Activated naive CD8-positive, alpha-beta T cell treated with anti-CD3 and anti-CD28 coated beads for 36 hours (primary cell): ENCODE measurements around the gene EEF2K. TPM values are rescaled to one million over a fixed set of nuclear protein-coding genes. Genes with fewer than 3 reads are reported as not detected.
"Not testable (repeated sequence)": the region's sequence is repeated elsewhere in the genome, so short reads cannot be mapped to it uniquely, and the experiment has no call there.

Experiments used
- DNase-seq: peaks from one replicate; pipeline ENCODE4 v3.0.0; 2021
- H3K27ac Mint-ChIP-seq: one replicate; pipeline ENCODE4 v1.8.0; 2022; ENCODE audit warnings: mild to moderate bottlenecking, moderate library complexity, mixed read lengths
- H3K27me3 Mint-ChIP-seq: one replicate; pipeline ENCODE4 v1.8.0; 2022; ENCODE audit warnings: mild to moderate bottlenecking, mixed read lengths
- H3K36me3 Mint-ChIP-seq: one replicate; pipeline ENCODE4 v1.8.0; 2021; ENCODE audit warnings: mild to moderate bottlenecking, mixed read lengths
- H3K4me1 Mint-ChIP-seq: one replicate; pipeline ENCODE4 v1.8.0; 2021; ENCODE audit warnings: mixed read lengths
- H3K4me3 Mint-ChIP-seq: one replicate; pipeline ENCODE4 v1.8.0; 2022; ENCODE audit warnings: mild to moderate bottlenecking, moderate library complexity, mixed read lengths
- H3K9me3 Mint-ChIP-seq: one replicate; pipeline ENCODE4 v1.8.0; 2022; ENCODE audit warnings: mixed read lengths
- total RNA-seq, 2 experiments: library from RNA; stranded (reverse); gene quantifications; one replicate each; pipeline ENCODE4 v1.2.3, GENCODE V29; 2021

Gene EEF2K
- 10 to 100 TPM; 28.9 to 32.5 TPM for total RNA-seq

DNA sequence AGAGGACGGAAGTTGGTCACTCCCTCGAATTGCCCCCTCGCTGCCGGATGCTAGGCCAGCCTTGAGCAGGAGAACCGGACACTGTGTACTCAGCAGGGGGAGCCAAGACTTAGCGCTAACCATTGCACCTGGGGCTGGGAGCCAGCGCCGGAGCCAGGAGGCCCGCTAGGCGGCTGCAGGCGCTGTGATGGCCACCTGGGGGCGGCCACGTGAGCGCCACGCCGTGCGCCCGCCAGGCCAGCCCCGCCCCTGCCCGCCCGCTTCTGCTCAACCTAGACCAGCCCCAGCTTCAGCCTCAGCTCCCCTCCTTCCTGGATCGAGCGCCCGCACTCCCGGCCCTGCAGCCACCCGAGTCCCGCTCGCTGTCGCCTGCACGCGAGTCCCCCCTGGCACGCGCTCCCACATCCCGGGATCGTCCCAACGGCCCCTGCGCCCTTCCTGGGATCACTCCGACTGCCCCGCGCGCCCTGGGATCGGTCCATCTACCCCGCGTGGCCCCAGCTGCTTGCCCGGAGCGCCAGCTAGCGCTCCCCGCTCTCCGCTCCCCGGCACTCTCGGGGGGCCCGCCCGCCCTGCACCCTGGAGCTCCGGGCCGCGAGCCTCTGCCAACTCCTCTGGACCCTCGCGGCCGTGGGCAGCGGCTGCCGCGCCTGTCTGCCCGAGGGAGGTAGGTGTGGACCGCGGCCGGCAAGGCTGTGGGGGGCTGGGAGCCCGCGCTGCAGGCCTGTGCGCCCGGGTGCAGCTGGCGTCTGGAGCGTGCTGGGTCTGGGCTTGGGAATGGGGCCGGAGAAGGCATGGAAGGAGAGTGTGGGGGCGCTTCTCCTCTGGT is at the start of gene EEF2K:
TSS of gene EEF2K (plus strand) at position 266 of the 829 bp plus-strand sequence. CDS start 19,452 bp downstream, outside the sequence.
- Mint-ChIP-seq H3K9me3 (peaks cover 4% of the 10 kb centered on the region), H3K4me1 (peaks cover 42% of the 10 kb centered on the region)

GRCh38 chr16:22161401-22161800 is 44.7 kb upstream of the EEF2K start:
- Mint-ChIP-seq H3K9me3 (no peaks in the 10 kb centered on the region), H3K4me1 (peaks cover 3% of the 10 kb centered on the region), H3K36me3 (no peaks in the 10 kb centered on the region), H3K4me3 (no peak overlapping the region), H3K27me3 (peaks cover 12% of the 10 kb centered on the region), H3K27ac (no peak overlapping the region)
- DNase-seq: no peak

More for the DNA sequence above, at the start of gene EEF2K:
- Mint-ChIP-seq H3K27me3 (no peaks in the 10 kb centered on the region), H3K36me3 (peaks cover 31% of the 10 kb centered on the region), H3K4me3 (peak within 1 kb of the TSS; percentile 88), H3K27ac (peak within 1 kb of the TSS; percentile 90)
- DNase-seq: peak; percentile 89

DNA sequence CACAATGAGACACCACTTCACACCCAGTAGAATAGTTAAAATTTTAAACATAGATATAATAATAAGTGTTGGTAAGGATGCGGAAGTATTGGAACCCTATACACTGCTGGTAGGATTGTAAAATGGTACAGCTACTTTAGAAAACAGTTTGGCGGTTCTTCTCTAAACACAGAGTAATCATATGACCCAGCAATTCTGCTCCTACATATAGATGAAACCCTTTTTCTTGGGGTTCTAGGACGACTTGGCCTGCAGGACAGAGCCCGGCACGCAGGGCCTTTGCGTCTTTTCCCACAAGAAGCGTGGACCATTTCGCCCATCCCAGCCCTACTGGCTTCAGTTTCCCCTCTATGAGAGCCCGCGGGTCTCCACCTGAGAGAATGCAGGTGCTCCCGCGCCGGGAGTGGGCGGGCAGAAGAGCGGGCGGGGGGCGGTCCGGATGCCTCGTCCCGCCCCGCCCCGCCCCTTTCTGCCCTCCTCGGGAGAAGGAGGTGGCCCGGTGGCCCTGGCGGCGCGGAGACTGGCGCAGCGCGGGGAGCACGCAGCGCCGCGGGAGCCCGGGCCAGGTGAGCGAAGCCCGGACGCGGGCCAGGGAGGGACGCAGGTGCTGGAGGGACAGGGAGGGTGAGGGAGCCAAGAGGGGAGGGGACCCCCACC is 44.0 kb upstream of the EEF2K start, which contains the start of gene SDR42E2:
TSS of gene SDR42E2 (plus strand) at position 508 of the 657 bp plus-strand sequence. CDS start 3,077 bp downstream, outside the sequence.
- peaks cover 12% of the 10 kb centered on the region for H3K27me3 Mint-ChIP-seq
- H3K9me3 Mint-ChIP-seq: no peaks in the 10 kb centered on the region
- peak; percentile 46 for DNase-seq
- H3K27ac Mint-ChIP-seq: no peak within 1 kb of the TSS
- peaks cover 3% of the 10 kb centered on the region for H3K4me1 Mint-ChIP-seq
- no peak within 1 kb of the TSS for H3K4me3 Mint-ChIP-seq
- no peaks in the 10 kb centered on the region for H3K36me3 Mint-ChIP-seq

GRCh38 chr16:22162656-22163009 is 43.4 kb upstream of the EEF2K start:
- H3K27ac Mint-ChIP-seq: no peak overlapping the region
- no peak overlapping the region for H3K4me3 Mint-ChIP-seq
- H3K36me3 Mint-ChIP-seq: no peaks in the 10 kb centered on the region
- DNase-seq: no peak
- H3K9me3 Mint-ChIP-seq: no peaks in the 10 kb centered on the region
- H3K4me1 Mint-ChIP-seq: peaks cover 3% of the 10 kb centered on the region
- peaks cover 12% of the 10 kb centered on the region for H3K27me3 Mint-ChIP-seq

- DNase-seq: no peak
- Mint-ChIP-seq H3K27ac (no peak overlapping the region), H3K27me3 (peaks cover 12% of the 10 kb centered on the region), H3K36me3 (no peaks in the 10 kb centered on the region), H3K4me3 (no peak overlapping the region), H3K4me1 (peaks cover 3% of the 10 kb centered on the region), H3K9me3 (no peaks in the 10 kb centered on the region)
These were observed 42.3 kb upstream of the EEF2K start for GRCh38 chr16:22163806-22164205.

- DNase-seq: no peak
- H3K27ac Mint-ChIP-seq: no peak overlapping the region
- peaks cover 12% of the 10 kb centered on the region for H3K27me3 Mint-ChIP-seq
- peaks cover 3% of the 10 kb centered on the region for H3K4me1 Mint-ChIP-seq
- no peaks in the 10 kb centered on the region for H3K36me3 Mint-ChIP-seq
- no peak overlapping the region for H3K4me3 Mint-ChIP-seq
- no peaks in the 10 kb centered on the region for H3K9me3 Mint-ChIP-seq
These were observed 41.6 kb upstream of the EEF2K start for GRCh38 chr16:22164482-22164881.

GRCh38 chr16:22165508-22166285 is 40.4 kb upstream of the EEF2K start:
- H3K27me3 Mint-ChIP-seq: peaks cover 12% of the 10 kb centered on the region
- no peak overlapping the region for H3K4me3 Mint-ChIP-seq
- peaks cover 3% of the 10 kb centered on the region for H3K4me1 Mint-ChIP-seq
- no peak for DNase-seq
- no peaks in the 10 kb centered on the region for H3K36me3 Mint-ChIP-seq
- H3K9me3 Mint-ChIP-seq: no peaks in the 10 kb centered on the region
- no peak overlapping the region for H3K27ac Mint-ChIP-seq

DNA sequence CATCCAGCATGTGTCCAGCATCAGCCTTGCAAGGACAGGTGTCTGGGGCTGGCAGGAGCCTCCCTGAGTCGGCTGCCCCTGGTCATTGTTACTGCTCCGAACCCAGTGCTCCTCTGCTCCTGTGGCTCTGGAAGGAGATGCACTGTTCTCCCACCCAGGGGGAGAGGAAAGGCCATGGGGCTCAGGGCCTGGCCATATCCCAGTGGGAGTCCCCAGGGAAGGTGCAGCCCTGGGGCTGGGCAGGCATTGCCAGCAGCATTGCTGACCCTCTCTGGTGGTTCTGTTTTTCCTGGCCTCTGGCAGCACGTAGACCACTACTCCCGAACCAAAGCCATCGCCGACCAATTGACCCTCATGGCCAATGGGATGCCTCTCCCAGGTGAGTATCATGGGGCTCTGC is 34.1 kb upstream of the EEF2K start:
- Mint-ChIP-seq H3K27me3 (no peaks in the 10 kb centered on the region), H3K36me3 (no peaks in the 10 kb centered on the region), H3K9me3 (no peaks in the 10 kb centered on the region), H3K4me3 (no peak overlapping the region), H3K27ac (no peak overlapping the region), H3K4me1 (no peaks in the 10 kb centered on the region)
- no peak for DNase-seq

DNA sequence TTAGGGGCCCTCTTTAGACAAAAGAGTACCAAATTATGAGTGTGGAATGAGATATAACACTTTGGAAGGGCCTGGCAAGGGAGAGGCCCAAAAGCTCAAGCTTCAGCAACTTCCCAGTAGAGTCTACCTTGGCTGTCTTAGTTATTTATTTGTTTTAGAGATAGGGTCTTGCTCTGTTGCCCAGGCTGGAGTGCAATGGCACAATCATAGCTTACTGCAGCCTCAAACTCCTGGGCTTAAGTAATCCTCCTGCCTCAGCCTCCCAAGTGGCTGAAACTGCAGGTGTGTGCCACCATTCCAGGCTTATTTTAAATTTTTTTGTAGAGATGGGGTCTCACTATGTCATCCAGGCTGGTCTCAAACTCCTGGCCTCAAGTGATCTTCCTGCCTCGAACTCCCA is 33.4 kb upstream of the EEF2K start:
- H3K27me3 Mint-ChIP-seq, H3K9me3 Mint-ChIP-seq, DNase-seq, H3K27ac Mint-ChIP-seq, H3K4me3 Mint-ChIP-seq, H3K4me1 Mint-ChIP-seq, H3K36me3 Mint-ChIP-seq: not testable (repeated sequence)

DNA sequence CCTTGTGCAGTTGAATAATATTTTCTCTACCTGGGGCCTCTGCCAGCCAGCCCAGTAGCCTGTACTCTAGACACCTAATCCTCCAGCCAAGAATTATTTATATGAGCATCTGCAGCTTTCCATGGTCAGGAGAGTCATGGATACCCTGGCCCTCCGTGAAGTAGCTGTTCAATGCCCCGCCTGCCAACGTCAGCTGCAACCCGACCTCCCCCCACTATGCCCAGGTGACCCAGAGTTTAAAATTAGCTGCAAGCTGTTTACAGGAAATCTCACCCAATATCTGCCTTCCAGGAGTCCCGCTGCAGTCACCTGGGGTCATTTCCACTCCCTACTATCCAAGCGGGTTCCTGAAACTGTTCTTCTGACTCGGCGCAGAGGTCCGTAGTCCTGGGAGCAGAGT is 31.4 kb upstream of the EEF2K start:
- H3K4me3 Mint-ChIP-seq: no peak overlapping the region
- no peaks in the 10 kb centered on the region for H3K27me3 Mint-ChIP-seq
- no peak for DNase-seq
- no peaks in the 10 kb centered on the region for H3K36me3 Mint-ChIP-seq
- H3K27ac Mint-ChIP-seq: no peak overlapping the region
- no peaks in the 10 kb centered on the region for H3K4me1 Mint-ChIP-seq
- no peaks in the 10 kb centered on the region for H3K9me3 Mint-ChIP-seq

DNA sequence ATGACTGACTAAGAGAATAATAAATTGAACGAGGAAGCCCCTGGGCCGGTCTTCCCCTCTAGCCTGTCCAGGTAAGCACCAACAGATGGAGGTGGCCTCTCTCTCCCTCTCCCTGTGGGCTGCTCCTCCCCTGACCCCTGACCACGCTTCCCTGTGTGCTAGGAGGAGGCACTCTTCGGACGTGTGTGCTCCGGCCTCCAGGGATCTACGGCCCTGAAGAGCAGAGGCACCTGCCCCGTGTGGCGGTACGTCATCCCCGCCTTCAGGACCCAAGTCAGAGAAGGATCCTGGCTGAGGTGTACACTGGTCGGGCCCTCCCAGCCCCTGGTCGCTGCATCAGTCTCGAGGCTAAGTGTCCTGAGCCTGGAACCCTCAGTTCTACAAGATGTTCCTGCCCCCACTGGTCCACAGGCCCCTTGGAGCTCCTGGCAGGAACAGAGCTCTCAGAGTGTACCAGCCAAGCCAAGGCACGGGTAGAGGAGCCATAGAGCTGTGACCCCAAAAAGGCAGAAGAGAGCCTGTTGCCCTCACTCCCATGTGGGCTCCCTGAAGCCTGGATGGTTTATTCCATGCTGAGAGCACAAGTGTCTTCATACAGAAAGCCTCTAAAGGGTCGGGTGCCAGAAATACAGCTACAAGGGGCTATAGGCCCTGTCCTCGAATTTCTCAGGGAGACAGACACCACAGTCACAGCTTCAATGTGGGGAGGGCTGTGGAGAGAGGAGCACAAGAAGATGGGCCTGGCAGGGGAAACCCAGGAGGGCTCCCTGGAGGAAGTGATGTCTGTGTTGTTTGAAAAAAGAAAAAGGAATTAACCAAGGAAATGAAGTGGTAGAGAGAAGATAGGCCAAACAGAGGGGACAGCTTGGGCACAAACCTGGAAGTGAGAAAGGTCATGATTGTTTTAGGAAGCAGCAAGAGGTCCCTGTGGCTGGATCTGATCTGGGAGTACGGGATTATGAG is 27.8 kb upstream of the EEF2K start:
- no peaks in the 10 kb centered on the region for H3K9me3 Mint-ChIP-seq
- no peak overlapping the region for H3K27ac Mint-ChIP-seq
- no peaks in the 10 kb centered on the region for H3K36me3 Mint-ChIP-seq
- no peak for DNase-seq
- no peaks in the 10 kb centered on the region for H3K4me1 Mint-ChIP-seq
- no peak overlapping the region for H3K4me3 Mint-ChIP-seq
- H3K27me3 Mint-ChIP-seq: no peaks in the 10 kb centered on the region

GRCh38 chr16:22181426-22181825 is 24.7 kb upstream of the EEF2K start:
- Mint-ChIP-seq H3K4me1 (no peaks in the 10 kb centered on the region), H3K9me3 (no peaks in the 10 kb centered on the region), H3K4me3 (no peak overlapping the region)

GRCh38 chr16:22181843-22182242 is 24.2 kb upstream of the EEF2K start:
- H3K9me3 Mint-ChIP-seq: no peaks in the 10 kb centered on the region
- H3K27me3 Mint-ChIP-seq: no peaks in the 10 kb centered on the region
- no peak overlapping the region for H3K27ac Mint-ChIP-seq
- no peak overlapping the region for H3K4me3 Mint-ChIP-seq
- H3K36me3 Mint-ChIP-seq: no peaks in the 10 kb centered on the region
- H3K4me1 Mint-ChIP-seq: no peaks in the 10 kb centered on the region
- no peak for DNase-seq

More at GRCh38 chr16:22181426-22181825, 24.7 kb upstream of the EEF2K start:
- no peak for DNase-seq
- Mint-ChIP-seq H3K36me3 (no peaks in the 10 kb centered on the region), H3K27ac (no peak overlapping the region), H3K27me3 (no peaks in the 10 kb centered on the region)

- Mint-ChIP-seq H3K36me3 (no peaks in the 10 kb centered on the region), H3K4me3 (no peak overlapping the region), H3K9me3 (no peaks in the 10 kb centered on the region), H3K27me3 (no peaks in the 10 kb centered on the region), H3K27ac (no peak overlapping the region), H3K4me1 (peaks cover 8% of the 10 kb centered on the region)
- no peak for DNase-seq
These were observed 22.7 kb upstream of the EEF2K start for GRCh38 chr16:22183335-22183734.
